Thymus (tissue), 14 donors: ENCODE results near the gene CDH19. TPM values are rescaled to one million over a fixed set of nuclear protein-coding genes. Genes with fewer than 3 reads are reported as not detected.

Experiments
- DNase-seq, 9 donors: peaks; one replicate each; pipeline ENCODE4 v3.0.0-alpha.2; 2013; ENCODE audit warnings: low spot score in 9 of 9, low read depth in 6 of 9, missing footprints in 1 of 9
- H3K27ac ChIP-seq, 2 donors: one replicate each; pipeline ENCODE4 v1.5.1; 2013; ENCODE audit warnings: control low read depth in 1 of 2, low read depth in 1 of 2, low read length in 1 of 2, mild to moderate bottlenecking in 1 of 2, moderate library complexity in 1 of 2
- H3K27me3 ChIP-seq, 2 donors: one replicate each; pipeline ENCODE4 v1.5.1; 2013; ENCODE audit warnings: low read length in 1 of 2; ENCODE audit not compliant: control insufficient read depth in 2 of 2, insufficient read depth in 1 of 2
- H3K36me3 ChIP-seq, 2 donors: one replicate each; pipeline ENCODE4 v1.5.1; 2013; ENCODE audit warnings: low read length in 1 of 2, mild to moderate bottlenecking in 1 of 2, moderate library complexity in 1 of 2; ENCODE audit not compliant: control insufficient read depth in 2 of 2, insufficient read depth in 2 of 2
- H3K4me1 ChIP-seq, 2 donors: one replicate each; pipeline ENCODE4 v1.5.1; 2013; ENCODE audit warnings: low read length in 2 of 2; ENCODE audit not compliant: control insufficient read depth in 2 of 2, insufficient read depth in 2 of 2
- H3K4me3 ChIP-seq, 2 donors: one replicate each; pipeline ENCODE4 v1.5.1; 2013; ENCODE audit warnings: low read length in 2 of 2, control low read depth in 1 of 2, mild to moderate bottlenecking in 1 of 2
- H3K9me3 ChIP-seq, 2 donors: one replicate each; pipeline ENCODE4 v1.5.1; 2013; ENCODE audit warnings: low read length in 1 of 2, mild to moderate bottlenecking in 1 of 2; ENCODE audit not compliant: control insufficient read depth in 2 of 2, insufficient read depth in 1 of 2
- WGBS: extraction: QIAGEN DNeasy Blood & Tissue Kit; methylation state at CpG from one replicate; pipeline ENCODE4 v1.1.7; 2013; 5-methylcytosine and 5-hydroxymethylcytosine counted together
- long read RNA-seq, 10 donors: transcript quantifications; one replicate each; lab custom pipeline, GENCODE V29; 2026
- polyA plus RNA-seq: library from polyadenylated mRNA; stranded (reverse); fragments of 200-250 nt; gene quantifications from one replicate; pipeline ENCODE4 v1.2.3, GENCODE V29; 2013
- total RNA-seq: library from RNA; stranded (reverse); fragments of 120-200 nt; gene quantifications from one replicate; pipeline ENCODE4 v1.2.4, GENCODE V29; 2013
- donor health status: healthy.

Gene CDH19, protein sequence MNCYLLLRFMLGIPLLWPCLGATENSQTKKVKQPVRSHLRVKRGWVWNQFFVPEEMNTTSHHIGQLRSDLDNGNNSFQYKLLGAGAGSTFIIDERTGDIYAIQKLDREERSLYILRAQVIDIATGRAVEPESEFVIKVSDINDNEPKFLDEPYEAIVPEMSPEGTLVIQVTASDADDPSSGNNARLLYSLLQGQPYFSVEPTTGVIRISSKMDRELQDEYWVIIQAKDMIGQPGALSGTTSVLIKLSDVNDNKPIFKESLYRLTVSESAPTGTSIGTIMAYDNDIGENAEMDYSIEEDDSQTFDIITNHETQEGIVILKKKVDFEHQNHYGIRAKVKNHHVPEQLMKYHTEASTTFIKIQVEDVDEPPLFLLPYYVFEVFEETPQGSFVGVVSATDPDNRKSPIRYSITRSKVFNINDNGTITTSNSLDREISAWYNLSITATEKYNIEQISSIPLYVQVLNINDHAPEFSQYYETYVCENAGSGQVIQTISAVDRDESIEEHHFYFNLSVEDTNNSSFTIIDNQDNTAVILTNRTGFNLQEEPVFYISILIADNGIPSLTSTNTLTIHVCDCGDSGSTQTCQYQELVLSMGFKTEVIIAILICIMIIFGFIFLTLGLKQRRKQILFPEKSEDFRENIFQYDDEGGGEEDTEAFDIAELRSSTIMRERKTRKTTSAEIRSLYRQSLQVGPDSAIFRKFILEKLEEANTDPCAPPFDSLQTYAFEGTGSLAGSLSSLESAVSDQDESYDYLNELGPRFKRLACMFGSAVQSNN
- total RNA-seq (0.05 TPM), polyA plus RNA-seq (0.68 TPM)
- long read RNA-seq, donor 1: 0 reads
- long read RNA-seq, donor 2: 0 reads
- long read RNA-seq, donor 3: 0 reads
- long read RNA-seq, donor 4: 0 reads
- long read RNA-seq, donor 5: 0 reads
- long read RNA-seq, donor 6: 0 reads
- long read RNA-seq, donor 7: 0 reads
- long read RNA-seq, donor 8: 0 reads
- long read RNA-seq, donor 9: 0 reads
- long read RNA-seq, donor 10: 0 reads

DNA sequence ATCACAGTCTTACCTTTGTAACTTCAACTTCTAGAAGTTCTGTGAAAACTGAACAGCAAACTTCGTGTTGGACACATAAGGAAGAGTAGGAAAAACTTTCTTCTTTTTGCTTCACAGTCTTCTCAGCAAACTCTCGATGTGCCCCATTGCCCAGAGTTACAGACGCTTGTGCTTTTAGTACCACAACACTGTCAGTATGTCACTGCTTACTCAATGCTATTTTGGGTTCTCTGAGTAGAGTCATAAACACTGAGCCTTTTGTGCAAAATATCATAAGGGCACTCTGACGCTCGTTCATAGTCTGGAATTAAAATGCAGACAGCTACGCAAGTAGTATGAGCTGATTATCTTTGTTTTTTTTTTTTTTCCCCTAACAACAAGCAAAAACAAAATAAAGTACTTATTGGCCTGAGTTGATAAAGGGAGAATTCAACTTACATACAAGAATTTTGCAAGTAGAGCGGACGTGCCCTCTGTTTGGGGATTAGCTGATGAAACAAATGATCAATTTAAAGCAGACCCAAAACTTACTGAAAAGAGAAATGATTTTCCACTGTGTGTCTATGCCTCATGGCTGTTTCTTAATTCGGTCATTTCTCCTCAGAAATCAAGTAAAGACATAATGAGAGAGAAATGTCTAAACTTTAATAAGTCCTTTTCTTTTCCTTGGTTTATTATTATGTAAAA, at the start of gene CDH19:
TSS of gene CDH19 (minus strand) at position 150 of the 687 bp plus-strand sequence. CDS start 31,886 bp downstream, outside the sequence.
- WGBS: 92% methylated on average over 9 of the region's 9 CpGs
- no peaks in the 10 kb centered on the region for H3K4me1 ChIP-seq
- H3K4me3 ChIP-seq: no peak within 1 kb of the TSS
- H3K9me3 ChIP-seq: no peaks in the 10 kb centered on the region
- DNase-seq: no peak
- H3K36me3 ChIP-seq: no peaks in the 10 kb centered on the region
- no peaks in the 10 kb centered on the region for H3K27me3 ChIP-seq
- H3K27ac ChIP-seq: no peak within 1 kb of the TSS

DNA sequence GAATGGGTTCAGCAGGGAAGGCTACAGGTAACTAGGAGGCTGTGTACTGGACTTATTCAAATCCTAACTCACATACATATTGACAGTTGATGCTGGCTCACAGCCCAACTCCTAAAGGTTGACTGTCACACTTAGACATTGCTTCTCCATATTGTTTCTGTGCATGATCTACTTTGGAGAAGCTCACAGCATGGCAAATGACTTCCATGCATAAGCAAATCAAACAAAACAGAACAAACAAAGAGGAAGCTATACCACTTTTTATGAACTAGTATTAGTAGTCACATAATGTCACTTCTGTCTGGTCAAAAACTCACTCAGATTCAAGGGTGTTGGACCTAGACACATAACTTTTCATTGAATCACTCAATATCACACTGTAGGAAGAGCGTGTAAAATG, 43.8 kb upstream of the CDH19 start:
- H3K4me1 ChIP-seq: no peaks in the 10 kb centered on the region
- H3K27me3 ChIP-seq: no peaks in the 10 kb centered on the region
- WGBS: 91% methylated on average over 1 of the region's 1 CpG
- H3K27ac ChIP-seq: no peak overlapping the region
- H3K4me3 ChIP-seq: no peak overlapping the region
- no peak for DNase-seq
- H3K36me3 ChIP-seq: no peaks in the 10 kb centered on the region
- H3K9me3 ChIP-seq: no peaks in the 10 kb centered on the region

DNA sequence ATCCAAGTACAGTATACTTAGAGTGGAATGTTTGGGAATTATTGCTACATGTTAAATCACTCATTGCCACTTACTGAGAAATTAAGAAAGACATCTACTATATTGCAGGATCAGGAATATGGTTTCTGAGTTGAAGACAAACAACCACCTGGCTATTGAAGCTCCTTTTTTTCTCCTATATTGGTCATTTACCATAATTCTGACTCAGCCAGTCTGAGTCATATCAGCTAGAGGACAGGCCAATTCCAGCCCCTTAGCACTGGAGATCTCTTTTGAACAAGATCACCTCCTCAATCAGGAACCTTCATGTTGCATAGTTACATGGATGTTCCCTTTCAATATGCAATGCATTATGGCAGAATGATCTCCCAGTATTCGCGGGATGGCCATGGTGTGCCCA, 42.7 kb upstream of the CDH19 start:
- DNase-seq: no peak
- WGBS: 97% methylated on average over 2 of the region's 2 CpGs

DNA sequence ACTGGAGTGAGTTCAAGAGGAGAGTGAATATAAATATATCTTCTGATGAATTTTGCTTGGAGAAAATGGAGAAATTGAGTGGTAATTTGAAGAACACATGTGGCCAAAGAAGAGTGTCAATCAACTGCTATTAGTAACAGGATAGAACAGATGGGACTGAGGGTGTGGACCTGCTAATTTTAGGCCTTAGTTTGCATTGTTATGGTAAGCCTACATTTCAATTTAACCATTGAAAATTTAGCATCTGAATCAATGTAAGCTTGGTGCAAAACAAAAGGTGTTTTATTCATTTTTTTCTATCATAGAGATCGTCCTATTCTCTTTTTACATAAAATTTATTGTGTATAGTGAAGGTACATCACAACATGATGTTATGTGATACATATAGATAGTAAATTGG, 42.1 kb upstream of the CDH19 start:
- Histone ChIP-seq H3K4me1 (no peaks in the 10 kb centered on the region), H3K4me3 (no peak overlapping the region), H3K27me3 (no peaks in the 10 kb centered on the region), H3K27ac (no peak overlapping the region), H3K36me3 (no peaks in the 10 kb centered on the region), H3K9me3 (no peaks in the 10 kb centered on the region)
- 92% methylated on average over 1 of the region's 1 CpG for WGBS
- no peak for DNase-seq

More for the DNA sequence above, 42.7 kb upstream of the CDH19 start:
- H3K36me3 ChIP-seq: no peaks in the 10 kb centered on the region
- H3K9me3 ChIP-seq: no peaks in the 10 kb centered on the region
- no peaks in the 10 kb centered on the region for H3K27me3 ChIP-seq
- no peaks in the 10 kb centered on the region for H3K4me1 ChIP-seq
- H3K27ac ChIP-seq: no peak overlapping the region
- no peak overlapping the region for H3K4me3 ChIP-seq

DNA sequence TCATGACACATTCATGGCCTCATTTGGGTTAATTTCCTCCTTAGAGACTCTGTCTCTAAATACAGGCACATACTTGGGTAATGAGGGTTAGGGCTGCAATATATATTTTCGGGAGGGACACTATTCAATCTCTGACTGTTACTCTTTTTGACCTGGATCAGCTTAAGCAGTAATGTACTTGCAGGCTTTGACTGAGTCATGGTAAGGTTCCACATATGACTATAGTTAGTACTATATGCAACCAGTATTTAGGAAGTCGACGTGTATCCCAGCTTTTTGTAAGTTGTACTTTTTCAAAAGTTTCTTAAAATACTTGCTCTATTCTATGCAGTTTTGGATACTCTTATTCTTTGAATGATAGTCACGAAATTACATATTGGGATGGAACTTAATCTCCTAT, 37.2 kb upstream of the CDH19 start:
- 95% methylated on average over 4 of the region's 4 CpGs for WGBS

DNA sequence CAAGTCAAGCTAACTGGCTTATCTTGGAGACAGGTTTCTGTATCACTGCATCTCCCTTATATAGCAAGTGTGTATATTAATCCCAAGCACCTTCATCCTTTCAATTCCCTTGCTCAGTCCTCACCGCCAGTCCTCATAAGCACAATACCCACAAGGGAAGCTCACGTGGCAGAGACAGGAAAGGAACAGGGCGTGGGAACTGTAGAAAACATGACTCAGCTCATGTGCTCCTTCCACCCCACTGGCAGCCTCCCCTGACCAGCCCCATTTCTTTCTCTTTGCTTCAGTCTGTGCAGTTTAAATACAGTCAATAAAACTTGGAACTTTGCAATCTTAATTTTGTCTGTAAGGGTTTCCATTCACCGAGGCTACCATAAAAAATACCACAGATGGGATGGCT, 36.5 kb upstream of the CDH19 start:
- Histone ChIP-seq H3K9me3 (no peaks in the 10 kb centered on the region), H3K36me3 (no peaks in the 10 kb centered on the region), H3K27me3 (no peaks in the 10 kb centered on the region), H3K27ac (no peak overlapping the region), H3K4me3 (no peak overlapping the region), H3K4me1 (no peaks in the 10 kb centered on the region)
- no peak for DNase-seq
- WGBS: 10% methylated on average over 4 of the region's 4 CpGs

More for the DNA sequence above, 37.2 kb upstream of the CDH19 start:
- Histone ChIP-seq H3K4me1 (no peaks in the 10 kb centered on the region), H3K27ac (no peak overlapping the region), H3K4me3 (no peak overlapping the region), H3K36me3 (no peaks in the 10 kb centered on the region), H3K27me3 (no peaks in the 10 kb centered on the region), H3K9me3 (no peaks in the 10 kb centered on the region)
- DNase-seq: no peak

DNA sequence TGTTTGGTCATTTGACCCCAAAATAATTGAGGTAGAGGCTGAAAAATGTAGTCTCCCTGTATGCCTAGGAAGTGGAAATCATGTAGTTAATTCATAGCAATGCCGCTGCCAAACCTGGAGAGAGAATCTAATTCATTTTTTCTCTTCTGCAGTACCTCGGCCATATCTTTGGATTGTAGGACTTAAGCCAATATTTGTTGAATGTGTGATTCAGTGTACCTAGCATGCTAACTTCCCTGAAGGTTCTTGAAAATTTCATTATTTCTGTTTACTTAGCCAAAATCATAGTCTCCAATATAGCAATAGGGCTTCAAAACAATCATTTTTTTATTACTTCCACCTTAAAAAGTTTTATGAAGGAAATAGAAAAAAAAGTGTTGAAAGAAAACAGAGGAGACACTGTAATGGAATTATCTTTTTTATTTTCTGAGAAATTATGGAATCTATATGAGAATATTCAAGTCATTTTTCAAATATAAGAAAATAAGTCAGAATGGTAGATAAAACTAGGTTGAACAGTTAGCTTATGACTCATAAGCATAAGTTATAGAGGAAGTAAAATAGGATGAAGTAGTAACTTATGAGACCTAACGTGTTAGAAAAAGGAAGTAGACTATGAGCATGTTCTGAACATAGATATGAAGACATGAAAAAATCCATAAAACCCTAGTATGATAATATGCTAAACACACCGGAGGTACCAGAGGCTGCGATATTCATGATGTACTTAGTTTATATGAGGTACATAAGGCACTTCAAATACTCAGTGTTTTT, 35.2 kb upstream of the CDH19 start:
- Histone ChIP-seq H3K36me3 (no peaks in the 10 kb centered on the region), H3K4me1 (no peaks in the 10 kb centered on the region), H3K4me3 (no peak overlapping the region), H3K9me3 (no peaks in the 10 kb centered on the region), H3K27me3 (no peaks in the 10 kb centered on the region), H3K27ac (no peak overlapping the region)
- DNase-seq: no peak
- 65% methylated on average over 5 of the region's 5 CpGs for WGBS

DNA sequence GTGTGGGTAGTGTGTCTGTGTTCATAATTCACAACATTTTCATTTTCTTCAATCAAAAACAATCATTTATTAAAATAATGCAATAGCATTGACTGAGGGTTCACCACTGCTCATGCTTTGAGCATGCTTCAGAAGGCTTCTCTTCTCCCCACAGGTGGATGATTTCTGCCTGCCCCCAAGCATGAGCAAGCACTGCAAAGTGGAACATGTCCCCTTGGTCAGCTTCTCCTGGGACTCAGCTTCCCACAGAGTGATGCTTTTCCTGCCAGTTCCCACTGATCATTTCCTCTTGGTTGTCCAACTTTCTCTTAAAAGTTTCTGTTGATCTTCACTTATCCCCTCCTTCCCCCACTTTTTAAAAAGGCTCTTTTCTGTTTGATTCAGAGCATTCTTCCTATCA, 31.5 kb upstream of the CDH19 start:
- no peak for DNase-seq
- Histone ChIP-seq H3K4me3 (no peak overlapping the region), H3K36me3 (no peaks in the 10 kb centered on the region), H3K9me3 (no peaks in the 10 kb centered on the region), H3K4me1 (no peaks in the 10 kb centered on the region), H3K27me3 (no peaks in the 10 kb centered on the region), H3K27ac (no peak overlapping the region)
